GM12865 (cell line): ENCODE measurements around the gene DNM1.
"Not testable (repeated sequence)": the region's sequence is repeated elsewhere in the genome, so short reads cannot be mapped to it uniquely, and the experiment has no call there.

ENCODE experiments used
- DNase-seq: peaks from one replicate; pipeline ENCODE4 v3.0.0; 2010; ENCODE audit warnings: low read depth
- H3K4me3 ChIP-seq: 2 replicates; pipeline ENCODE4 v1.5.1; 2011; ENCODE audit warnings: mild to moderate bottlenecking, low read depth, low read length, control low read depth
- CTCF ChIP-seq: IDR thresholded peaks from 2 replicates; pipeline ENCODE4 v1.5.1; 2011; ENCODE audit warnings: low read length, control low read depth, low read depth, inconsistent platforms; ENCODE audit not compliant: insufficient read depth; ENCODE audit errors: missing control alignments

The DNM1 gene

GRCh38 chr9:128274245-128274644, 71.1 kb downstream of the DNM1 start:
- no peak for TF ChIP-seq CTCF
- H3K4me3 ChIP-seq = no peak overlapping the region
- DNase-seq = no peak

DNA sequence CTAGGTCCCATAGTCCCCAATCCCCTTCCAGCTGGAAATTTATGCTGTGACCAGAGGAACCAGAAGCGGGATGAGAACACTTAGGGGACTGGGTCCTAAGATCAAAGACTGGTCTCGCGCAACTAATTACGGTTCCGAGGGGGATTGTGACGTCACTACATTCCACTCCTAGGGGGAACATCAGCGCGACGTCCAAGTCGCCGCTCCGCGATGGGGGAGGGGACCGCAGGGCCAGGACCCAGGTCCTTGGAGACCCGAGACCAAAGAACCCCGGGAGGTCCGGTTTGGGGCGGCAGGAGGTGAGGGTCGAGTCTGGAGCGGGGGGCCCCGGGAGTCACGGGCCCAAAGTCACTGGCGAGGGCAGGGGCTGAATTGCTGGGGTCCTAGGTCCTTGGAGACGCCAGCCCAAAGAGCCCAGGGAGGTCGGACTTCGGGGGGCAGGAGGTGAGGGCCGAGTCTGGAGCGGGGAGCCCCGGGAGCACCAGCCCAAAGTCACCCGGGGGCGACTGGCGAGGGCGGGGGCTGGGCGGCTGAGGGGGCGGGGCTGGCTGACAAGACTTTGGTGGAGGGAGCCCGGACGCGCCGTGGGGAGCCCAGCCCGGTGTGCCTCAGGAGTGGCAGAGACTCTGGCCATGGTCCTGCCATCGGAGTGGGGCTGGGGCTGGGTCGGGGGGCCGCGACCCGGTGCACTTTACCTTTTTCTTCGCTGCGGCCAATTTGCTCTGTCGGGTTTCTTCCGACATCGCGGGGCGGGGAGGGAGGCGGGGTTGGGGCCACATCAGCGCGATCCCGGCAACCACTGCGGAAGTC, 72.2 kb downstream of the DNM1 start, which contains the start of gene GOLGA2:
Gene GOLGA2, minus strand, starts transcription at position 810 of the 810 bp plus-strand sequence. Its CDS starts 31 bp downstream, at position 779.
- peak within 1 kb of the TSS; percentile 95 for H3K4me3 ChIP-seq
- no peak for TF ChIP-seq CTCF
- peak; percentile 33 for DNase-seq

- DNase-seq = peak; percentile 100
- TF ChIP-seq CTCF = no peak
- H3K4me3 ChIP-seq = peak within 1 kb of the TSS; percentile 95
Measured at GRCh38 chr9:128276008-128276573, 72.9 kb downstream of the DNM1 start, which contains the start of gene SWI5. Gene SWI5, plus strand, starts transcription at chr9:128276276.

DNA sequence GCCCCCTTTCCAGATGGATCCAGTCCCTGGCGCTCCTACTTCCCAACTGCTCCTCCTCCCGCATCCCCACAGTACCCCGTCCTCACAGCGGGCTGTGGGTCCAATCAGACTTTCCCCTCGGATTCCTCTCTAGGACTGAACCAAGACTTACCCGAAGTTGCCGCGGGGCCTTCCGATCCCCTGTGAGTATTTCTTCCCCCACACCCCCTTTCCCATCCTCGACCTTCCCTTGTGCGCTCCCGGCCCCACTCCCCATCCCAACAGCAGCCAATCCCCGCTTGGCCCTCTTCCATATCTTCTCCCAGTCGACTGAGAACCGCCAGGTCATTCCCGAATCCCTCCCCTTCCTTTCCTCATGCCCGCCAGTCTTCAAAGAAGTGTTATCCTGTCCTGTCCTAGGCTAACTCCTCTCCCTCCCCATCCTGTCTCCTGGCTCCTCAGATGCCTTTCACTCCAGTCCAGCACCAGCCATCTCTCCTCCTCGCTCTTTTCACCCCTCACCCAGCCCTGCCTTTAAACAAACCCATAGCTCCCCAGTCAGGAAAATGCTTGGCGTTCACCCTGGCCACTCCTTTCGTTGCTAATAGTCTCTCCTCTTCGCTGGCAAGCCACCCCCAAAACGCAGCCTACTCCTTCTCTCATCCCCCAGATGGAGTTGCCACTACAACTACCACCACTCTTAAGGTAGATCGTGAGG, 73.5 kb downstream of the DNM1 start:
- peak; percentile 18 for DNase-seq

DNA sequence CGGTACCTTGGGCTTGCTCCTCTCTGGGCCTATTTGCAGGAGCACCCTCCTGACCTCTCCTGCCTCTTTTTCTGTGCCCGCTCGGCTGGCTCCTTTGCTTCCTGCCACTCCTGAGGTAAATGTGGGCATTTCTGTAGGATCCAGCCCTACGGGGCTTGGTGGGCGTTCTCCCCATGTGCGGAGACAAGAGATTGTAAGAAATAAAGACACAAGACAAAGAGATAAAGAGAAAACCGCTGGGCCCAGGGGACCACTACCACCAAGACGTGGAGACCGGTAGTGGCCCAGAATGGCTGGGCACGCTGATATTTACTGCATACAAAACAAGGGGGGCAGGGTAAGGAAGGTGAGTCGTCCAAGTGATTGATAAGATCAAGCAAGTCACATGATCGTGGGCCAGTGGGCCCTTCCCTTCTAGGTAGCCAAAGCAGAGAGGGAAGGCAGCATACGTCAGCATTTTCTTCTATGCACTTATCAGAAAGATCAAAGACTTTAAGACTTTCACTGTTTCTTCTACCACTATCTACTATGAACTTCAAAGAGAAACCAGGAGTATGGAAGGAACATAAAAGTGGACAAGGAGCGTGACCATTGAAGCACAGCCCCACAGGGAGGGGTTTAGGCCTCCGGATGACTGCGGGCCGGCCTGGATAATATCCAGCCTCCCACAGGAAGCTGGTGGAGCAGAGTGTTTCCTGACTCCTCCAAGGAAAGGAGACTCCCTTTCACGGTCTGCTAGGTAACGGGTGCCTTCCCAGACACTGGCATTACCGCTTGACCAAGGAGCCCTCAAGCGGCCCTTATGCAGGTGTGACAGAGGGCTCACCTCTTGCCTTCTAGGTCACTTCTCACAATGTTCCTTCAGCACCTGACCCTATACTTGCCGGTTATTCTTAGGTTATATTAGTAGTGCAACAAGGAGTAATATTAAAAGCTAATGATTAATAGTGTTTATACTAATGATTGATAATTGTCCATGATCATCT, 76.2 kb downstream of the DNM1 start:
- not testable (repeated sequence) for H3K4me3 ChIP-seq, DNase-seq

More for the DNA sequence above, 73.5 kb downstream of the DNM1 start:
- H3K4me3 ChIP-seq = peak overlapping the region; percentile 63
- no peak for TF ChIP-seq CTCF

DNA sequence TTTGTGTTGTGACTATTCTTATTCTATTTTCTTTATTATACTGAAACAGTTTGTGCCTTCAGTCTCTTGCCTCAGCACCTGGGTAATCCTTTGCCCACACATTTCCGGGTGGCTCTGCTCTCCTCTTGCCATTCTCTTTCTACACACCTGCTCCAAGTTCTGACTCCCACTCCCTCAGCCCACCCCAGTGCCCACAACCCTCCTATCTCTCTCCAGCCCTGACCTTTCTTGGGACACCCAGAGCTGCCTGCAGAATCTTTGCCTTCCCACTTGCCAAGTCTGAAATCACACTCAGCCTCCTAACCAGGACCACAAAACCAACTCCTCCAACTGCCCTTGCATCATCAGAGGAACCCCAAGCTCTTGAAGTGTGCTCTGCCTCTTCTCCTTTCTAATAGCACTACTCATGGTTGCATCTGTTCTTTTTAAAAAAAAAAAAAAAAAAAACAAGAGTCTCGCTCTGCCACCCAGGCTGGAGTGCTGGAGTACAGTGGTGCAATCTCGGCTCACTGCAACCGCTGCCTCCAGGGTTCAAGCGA, 77.0 kb downstream of the DNM1 start:
- TF ChIP-seq CTCF = no peak
- no peak for DNase-seq

More for the DNA sequence above, 77.0 kb downstream of the DNM1 start:
- no peak overlapping the region for H3K4me3 ChIP-seq
